Aorta (tissue), 5 donors: ENCODE measurements around the gene SLC13A3. TPM values are rescaled to one million over a fixed set of nuclear protein-coding genes. Genes with fewer than 3 reads are reported as not detected.

Experiments used
- ATAC-seq: fragments of 200-7000 bp; cut with Tn5 transposase; one replicate; pipeline ENCODE4 v1.9.1; 2022; ENCODE audit warnings: moderate library complexity; ENCODE audit not compliant: low FRiP score
- DNase-seq, 2 donors: peaks; one replicate each; pipeline ENCODE4 v3.0.0-alpha.2; 2020
- H3K27ac ChIP-seq, 2 donors: one replicate each; pipeline ENCODE4 v1.5.1; 2013; ENCODE audit warnings: low read length in 2 of 2, mild to moderate bottlenecking in 2 of 2, moderate library complexity in 2 of 2, control low read depth in 1 of 2, inconsistent platforms in 1 of 2, low read depth in 1 of 2
- H3K27me3 ChIP-seq, 2 donors: one replicate each; pipeline ENCODE4 v1.6.1; 2013; ENCODE audit warnings: control low read depth in 1 of 2, low read length in 1 of 2, mild to moderate bottlenecking in 1 of 2, moderate library complexity in 1 of 2; ENCODE audit not compliant: insufficient read depth in 2 of 2, control insufficient read depth in 1 of 2
- H3K36me3 ChIP-seq, 2 donors: one replicate each; pipeline ENCODE4 v1.6.1; 2013; ENCODE audit warnings: control low read depth in 1 of 2, low read length in 1 of 2, mild to moderate bottlenecking in 1 of 2; ENCODE audit not compliant: insufficient read depth in 2 of 2, control insufficient read depth in 1 of 2
- H3K4me1 ChIP-seq, 2 donors: one replicate each; pipeline ENCODE4 v1.6.1; 2013; ENCODE audit warnings: low read length in 2 of 2, control low read depth in 1 of 2, mild to moderate bottlenecking in 1 of 2, moderate library complexity in 1 of 2; ENCODE audit not compliant: insufficient read depth in 2 of 2, control insufficient read depth in 1 of 2
- H3K4me3 ChIP-seq, 2 donors: one replicate each; pipeline ENCODE4 v1.5.1; 2013; ENCODE audit warnings: low read length in 2 of 2, control low read depth in 1 of 2, mild to moderate bottlenecking in 1 of 2
- H3K9me3 ChIP-seq: one replicate; pipeline ENCODE4 v1.6.1; 2013; ENCODE audit warnings: mild to moderate bottlenecking, low read length; ENCODE audit not compliant: control insufficient read depth
- WGBS, 2 donors: extraction: QIAGEN DNeasy Blood & Tissue Kit; methylation state at CpG; one replicate each; pipeline ENCODE4 v1.1.7; 2013; 5-methylcytosine and 5-hydroxymethylcytosine counted together
- intact Hi-C, 2 donors: fragments of 100-400 bp; cut with DNase I; formaldehyde crosslinking; loops; one replicate each; pipeline versions ENCODE4 v1.14.2 to v1.15.0; 2022
- polyA plus RNA-seq, 2 donors: library from polyadenylated mRNA; stranded (reverse); fragments of 200-250 nt; gene quantifications; one replicate each; pipeline ENCODE4 v1.2.3, GENCODE V29; 2013
- total RNA-seq, 2 donors: library from RNA; stranded (reverse); fragmentation: NEBNext Ultra II Directional; extraction: Animal tissue kit (Norgen Biotek cat#: 25700); gene quantifications; one replicate each; pipeline ENCODE4 v1.2.1, GENCODE V29; 2021
- donor health status: healthy with polysubstance abuse.
- donor health status: Bipolar disorder and iron deficiency.
- donor health status: DM: no; HTN: no; CAD: no.
- donor health status: DM: no; HTN: no; CAD: no.
- donor health status: DM: yes; HTN: yes; CAD: no.

Gene SLC13A3
- total and polyA plus RNA-seq, 4 donors = 1.8 to 5.1 (median 3.7) TPM; not detected in 1

DNA sequence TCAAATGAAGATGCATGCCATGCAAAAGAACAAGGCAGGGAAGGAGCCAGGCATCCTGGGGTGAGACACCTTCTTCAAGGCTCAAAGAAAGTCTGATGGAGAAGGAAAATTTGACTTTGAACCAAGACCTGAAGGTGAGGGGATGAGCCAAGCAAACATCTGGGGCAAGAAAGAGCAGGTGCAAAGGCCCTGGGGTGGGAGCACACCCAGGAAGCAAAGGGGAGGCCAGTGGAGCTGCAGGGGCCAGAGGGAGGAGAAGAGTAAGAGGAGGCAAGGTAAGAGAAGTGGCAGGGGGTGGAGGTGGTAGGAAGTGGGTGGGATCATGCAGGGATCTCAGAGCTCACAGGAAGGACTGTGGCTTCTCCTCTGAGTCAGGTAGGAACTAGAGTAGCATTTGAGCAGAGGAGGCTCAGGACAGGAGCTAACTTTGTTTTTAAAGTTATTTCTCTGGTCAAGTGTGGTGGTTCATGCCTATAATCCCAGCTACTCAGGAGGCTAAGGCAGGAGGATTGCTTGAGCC is 49.6 kb downstream of the SLC13A3 start:
- intact Hi-C loops = no loop called here
- H3K27me3 ChIP-seq = no peaks in the 10 kb centered on the region
- no peak for DNase-seq
- H3K27ac ChIP-seq = no peak overlapping the region
- no peak overlapping the region for H3K4me3 ChIP-seq
- H3K4me1 ChIP-seq = no peaks in the 10 kb centered on the region
- H3K9me3 ChIP-seq = no peaks in the 10 kb centered on the region
- no peak for ATAC-seq
- H3K36me3 ChIP-seq = no peaks in the 10 kb centered on the region

DNA sequence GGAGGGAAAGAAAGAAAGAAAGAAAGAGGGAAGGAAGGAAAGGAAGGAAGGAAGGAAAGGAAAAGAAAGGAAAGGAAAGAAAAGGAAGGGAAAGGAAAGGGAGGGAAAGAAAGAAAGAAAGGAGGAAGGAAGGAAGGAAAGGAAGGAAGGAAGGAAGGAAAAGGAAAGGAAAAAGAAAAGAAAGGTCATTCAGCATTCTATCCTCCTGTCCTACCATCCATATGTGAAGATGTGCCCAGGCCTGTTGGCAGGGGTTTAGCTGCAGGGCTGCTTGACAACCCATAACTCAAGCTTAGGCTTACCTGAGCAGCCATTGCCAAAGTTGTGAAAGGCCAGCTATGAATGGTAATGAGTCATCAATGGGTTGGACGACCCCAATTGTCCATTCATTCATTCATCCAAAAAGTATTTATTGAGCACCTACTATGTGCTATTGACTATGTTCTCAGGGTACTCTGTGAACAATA is 50.9 kb downstream of the SLC13A3 start:
- WGBS, 2 donors = 74 to 78% methylated on average over 1 of the region's 1 CpG
- intact Hi-C loops = no loop called here
- H3K27me3 ChIP-seq = no peaks in the 10 kb centered on the region
- DNase-seq (no peak), ATAC-seq (no peak)
- no peak overlapping the region for H3K4me3 ChIP-seq
- H3K36me3 ChIP-seq = no peaks in the 10 kb centered on the region
- no peaks in the 10 kb centered on the region for H3K4me1 ChIP-seq
- no peak overlapping the region for H3K27ac ChIP-seq
- no peaks in the 10 kb centered on the region for H3K9me3 ChIP-seq

GRCh38 chr20:46599227-46599987 is 51.9 kb downstream of the SLC13A3 start:
- ATAC-seq = no peak
- Histone ChIP-seq H3K9me3 (no peaks in the 10 kb centered on the region), H3K27ac (no peak overlapping the region), H3K27me3 (no peaks in the 10 kb centered on the region), H3K4me3 (no peak overlapping the region), H3K4me1 (no peaks in the 10 kb centered on the region), H3K36me3 (no peaks in the 10 kb centered on the region)
- intact Hi-C loops = no loop called here
- WGBS, 2 donors = 90 to 91% methylated on average over 8 of the region's 8 CpGs
- DNase-seq = no peak

- Histone ChIP-seq H3K4me3 (no peak overlapping the region), H3K36me3 (no peaks in the 10 kb centered on the region), H3K9me3 (no peaks in the 10 kb centered on the region), H3K27ac (no peak overlapping the region), H3K27me3 (no peaks in the 10 kb centered on the region), H3K4me1 (no peaks in the 10 kb centered on the region)
- ATAC-seq (no peak), DNase-seq (no peak)
- 89 to 90% methylated on average over 8 of the region's 8 CpGs for WGBS, 2 donors
- intact Hi-C loops = no loop called here
Observed at GRCh38 chr20:46595933-46596332, 55.3 kb downstream of the SLC13A3 start.

DNA sequence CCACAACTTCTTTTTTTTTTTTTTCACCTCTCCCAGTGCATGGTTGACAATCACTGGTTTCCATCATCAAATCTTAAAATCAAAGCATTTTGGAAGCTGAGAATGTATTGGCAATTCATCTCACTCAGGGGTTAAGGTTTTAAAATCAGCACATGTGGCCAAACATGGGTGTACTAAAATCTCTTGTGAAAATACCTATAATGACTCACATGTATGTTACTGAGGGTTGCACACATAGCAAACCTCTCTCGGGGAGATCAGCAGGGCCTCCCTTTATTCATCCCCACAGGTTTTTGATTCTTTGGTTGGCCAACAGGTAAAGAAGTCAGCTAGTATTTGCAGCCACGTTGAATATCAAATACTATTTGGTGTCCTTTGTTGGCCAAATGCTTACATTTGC is 56.5 kb downstream of the SLC13A3 start:
- no peak overlapping the region for H3K4me3 ChIP-seq
- ATAC-seq = no peak
- H3K27ac ChIP-seq = no peak overlapping the region
- no peaks in the 10 kb centered on the region for H3K9me3 ChIP-seq
- DNase-seq = no peak
- no peaks in the 10 kb centered on the region for H3K4me1 ChIP-seq
- no peaks in the 10 kb centered on the region for H3K36me3 ChIP-seq
- intact Hi-C loops = no loop called here
- 42 to 48% methylated on average over 2 of the region's 2 CpGs for WGBS, 2 donors
- no peaks in the 10 kb centered on the region for H3K27me3 ChIP-seq

GRCh38 chr20:46592580-46593362 is 58.5 kb downstream of the SLC13A3 start:
- no peaks in the 10 kb centered on the region for H3K27me3 ChIP-seq
- no peaks in the 10 kb centered on the region for H3K9me3 ChIP-seq
- no peak overlapping the region for H3K27ac ChIP-seq
- intact Hi-C loops = no loop called here
- H3K4me3 ChIP-seq = no peak overlapping the region
- no peaks in the 10 kb centered on the region for H3K4me1 ChIP-seq
- WGBS, 2 donors = 95% methylated on average over 4 of the region's 4 CpGs
- ATAC-seq (no peak), DNase-seq (no peak)
- no peaks in the 10 kb centered on the region for H3K36me3 ChIP-seq

DNA sequence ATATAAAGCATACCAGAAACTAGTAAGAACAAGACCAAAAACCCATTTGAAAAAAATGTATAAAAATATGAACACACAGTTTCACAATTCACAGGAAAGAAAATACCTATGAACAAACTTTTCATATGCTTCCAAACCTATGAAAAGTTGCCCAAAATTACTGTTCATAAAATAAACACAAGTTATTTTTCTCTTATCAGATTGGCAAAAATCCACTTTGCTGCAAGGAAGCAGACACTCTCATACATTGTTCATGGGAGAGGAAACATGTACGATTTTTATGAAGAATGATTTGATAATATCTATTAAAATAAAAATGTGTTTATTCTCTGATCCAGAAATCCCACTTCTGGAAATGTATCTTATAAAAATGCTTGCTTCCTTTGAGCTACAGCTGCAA is 60.8 kb downstream of the SLC13A3 start:
- DNase-seq (no peak), ATAC-seq (no peak)
- Histone ChIP-seq H3K4me3 (no peak overlapping the region), H3K9me3 (no peaks in the 10 kb centered on the region), H3K4me1 (no peaks in the 10 kb centered on the region), H3K36me3 (no peaks in the 10 kb centered on the region), H3K27ac (no peak overlapping the region), H3K27me3 (no peaks in the 10 kb centered on the region)
- intact Hi-C loops = no loop called here
- 8 to 15% methylated on average over 1 of the region's 1 CpG for WGBS, 2 donors

- WGBS, 2 donors = 86 to 87% methylated on average over 14 of the region's 14 CpGs
- Histone ChIP-seq H3K27me3 (no peaks in the 10 kb centered on the region), H3K36me3 (no peaks in the 10 kb centered on the region), H3K27ac (no peak overlapping the region), H3K4me1 (no peaks in the 10 kb centered on the region), H3K4me3 (no peak overlapping the region), H3K9me3 (no peaks in the 10 kb centered on the region)
- DNase-seq (no peak), ATAC-seq (no peak)
- intact Hi-C loops = no loop called here
Observed at GRCh38 chr20:46588532-46589511, 62.4 kb downstream of the SLC13A3 start.
